B cell (primary cell): ENCODE results near the gene ROR2.

ENCODE experiments used
- EZH2 ChIP-seq: IDR thresholded peaks from 2 replicates; pipeline ENCODE4 v1.6.1; 2012; ENCODE audit warnings: borderline replicate concordance, low read depth, mild to moderate bottlenecking, moderate library complexity, low read length; ENCODE audit not compliant: insufficient read depth, poor library complexity, severe bottlenecking
- TF ChIP-seq, protein P1 (sequence below): fragments of 200-600 bp; IDR thresholded peaks from one replicate; pipeline ENCODE4 v1.8.0; 2022; ENCODE audit warnings: antibody characterized with exemption, mild to moderate bottlenecking

DNA sequence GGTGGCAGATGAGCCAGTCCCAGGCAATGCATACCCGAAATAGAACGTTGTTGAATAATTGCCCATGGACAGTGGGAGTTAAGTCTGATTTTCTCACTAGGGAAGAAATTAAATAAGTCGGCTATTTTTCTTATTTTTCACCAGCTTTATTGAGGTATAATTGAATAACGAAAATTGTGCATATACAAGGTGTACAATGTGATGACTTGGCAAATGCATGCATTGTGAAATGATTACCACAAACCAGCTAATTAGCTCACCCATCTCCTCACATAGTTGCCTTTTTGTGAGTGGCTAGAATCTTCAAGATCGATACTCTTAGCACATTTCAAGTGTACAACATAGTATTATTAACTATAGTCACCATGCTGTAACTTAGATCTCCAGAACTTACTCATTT, 249.6 kb downstream of the ROR2 start:
- TF ChIP-seq, protein P1, sequence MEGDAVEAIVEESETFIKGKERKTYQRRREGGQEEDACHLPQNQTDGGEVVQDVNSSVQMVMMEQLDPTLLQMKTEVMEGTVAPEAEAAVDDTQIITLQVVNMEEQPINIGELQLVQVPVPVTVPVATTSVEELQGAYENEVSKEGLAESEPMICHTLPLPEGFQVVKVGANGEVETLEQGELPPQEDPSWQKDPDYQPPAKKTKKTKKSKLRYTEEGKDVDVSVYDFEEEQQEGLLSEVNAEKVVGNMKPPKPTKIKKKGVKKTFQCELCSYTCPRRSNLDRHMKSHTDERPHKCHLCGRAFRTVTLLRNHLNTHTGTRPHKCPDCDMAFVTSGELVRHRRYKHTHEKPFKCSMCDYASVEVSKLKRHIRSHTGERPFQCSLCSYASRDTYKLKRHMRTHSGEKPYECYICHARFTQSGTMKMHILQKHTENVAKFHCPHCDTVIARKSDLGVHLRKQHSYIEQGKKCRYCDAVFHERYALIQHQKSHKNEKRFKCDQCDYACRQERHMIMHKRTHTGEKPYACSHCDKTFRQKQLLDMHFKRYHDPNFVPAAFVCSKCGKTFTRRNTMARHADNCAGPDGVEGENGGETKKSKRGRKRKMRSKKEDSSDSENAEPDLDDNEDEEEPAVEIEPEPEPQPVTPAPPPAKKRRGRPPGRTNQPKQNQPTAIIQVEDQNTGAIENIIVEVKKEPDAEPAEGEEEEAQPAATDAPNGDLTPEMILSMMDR = no peak
- no peak for TF ChIP-seq EZH2
